ENCODE measurements around the gene EMC8. TPM values are rescaled to one million over a fixed set of nuclear protein-coding genes. Genes with fewer than 3 reads are reported as not detected.

The EMC8 gene
- total RNA-seq, 1 donor from 2014 or later = 21.9 TPM

- H3K36me3 ChIP-seq = no peaks in the 10 kb centered on the region
- intact Hi-C loops (cut with DNase I) = no loop called here
- no peaks in the 10 kb centered on the region for H3K9me3 ChIP-seq
- no peak overlapping the region for H3K4me3 ChIP-seq
- H3K4me1 ChIP-seq = peaks cover 4% of the 10 kb centered on the region
- ATAC-seq = peak; percentile 54 to 62
- peak; percentile 38 for TF ChIP-seq CTCF (IDR thresholded peaks at IDR 0.05)
- no peak overlapping the region for H3K27ac ChIP-seq
- peak; percentile 75 for DNase-seq
- H3K27me3 ChIP-seq (ENCODE audit: low read depth) = peaks cover 16% of the 10 kb centered on the region
These were observed 39.5 kb downstream of the EMC8 start for GRCh38 chr16:85759631-85760419.

GRCh38 chr16:85759136-85759535, 40.2 kb downstream of the EMC8 start:
- peak; percentile 25 to 41 for ATAC-seq

GRCh38 chr16:85757341-85757822, 42.0 kb downstream of the EMC8 start:
- ATAC-seq (no peak), DNase-seq (no peak)
- intact Hi-C loops (cut with DNase I) = no loop called here
- Histone ChIP-seq H3K36me3 (no peaks in the 10 kb centered on the region), H3K27ac (no peak overlapping the region), H3K4me1 (peaks cover 5% of the 10 kb centered on the region), H3K27me3 (ENCODE audit: low read depth) (peaks cover 4% of the 10 kb centered on the region), H3K4me3 (no peak overlapping the region), H3K9me3 (no peaks in the 10 kb centered on the region)
- no peak for TF ChIP-seq CTCF (IDR thresholded peaks at IDR 0.05)

More at GRCh38 chr16:85759136-85759535, 40.2 kb downstream of the EMC8 start:
- Histone ChIP-seq H3K9me3 (no peaks in the 10 kb centered on the region), H3K4me3 (no peak overlapping the region), H3K27ac (no peak overlapping the region), H3K27me3 (ENCODE audit: low read depth) (peaks cover 16% of the 10 kb centered on the region), H3K4me1 (peaks cover 4% of the 10 kb centered on the region), H3K36me3 (no peaks in the 10 kb centered on the region)
- intact Hi-C loops (cut with DNase I) = no loop called here
- no peak for TF ChIP-seq CTCF (IDR thresholded peaks at IDR 0.05)
- no peak for DNase-seq

- Histone ChIP-seq H3K9me3 (no peaks in the 10 kb centered on the region), H3K4me3 (no peak overlapping the region), H3K36me3 (no peaks in the 10 kb centered on the region), H3K4me1 (peaks cover 13% of the 10 kb centered on the region), H3K27me3 (ENCODE audit: low read depth) (peaks cover 4% of the 10 kb centered on the region), H3K27ac (no peak overlapping the region)
- intact Hi-C loops (cut with DNase I) = no loop called here
- ATAC-seq (no peak), DNase-seq (peak; percentile 28)
- no peak for TF ChIP-seq CTCF (IDR thresholded peaks at IDR 0.05)
These were observed 43.2 kb downstream of the EMC8 start for GRCh38 chr16:85755929-85756768.

- Histone ChIP-seq H3K4me1 (peaks cover 25% of the 10 kb centered on the region), H3K9me3 (no peaks in the 10 kb centered on the region), H3K36me3 (no peaks in the 10 kb centered on the region), H3K4me3 (no peak overlapping the region), H3K27ac (no peak overlapping the region), H3K27me3 (ENCODE audit: low read depth) (peaks cover 5% of the 10 kb centered on the region)
- ATAC-seq (no peak), DNase-seq (no peak)
- intact Hi-C loops (cut with DNase I) = no loop called here
- TF ChIP-seq CTCF (IDR thresholded peaks at IDR 0.05) = no peak
These were observed 44.9 kb downstream of the EMC8 start for GRCh38 chr16:85754413-85754812.

Measured in lower lobe of right lung (tissue), 2 donors.